ENCODE measurements around the gene LRFN2. TPM values are rescaled to one million over a fixed set of nuclear protein-coding genes. Genes with fewer than 3 reads are reported as not detected.

Gene LRFN2
- total and polyA plus RNA-seq, 2 of the 8 experiments (the other 6 are each of a cell fraction or from before 2014, with no cell fraction given): 2.3 TPM

- Histone ChIP-seq H3K23ac (ENCODE audit: insufficient read length) (no peak overlapping the region), H3K4me2 (ENCODE audit: insufficient read depth in 1 of 2, low read depth in 2 of 2, low read length in 2 of 2) (peak overlapping the region; percentile 35 to 39; a peak in 2 of 4 replicates), H3K18ac (ENCODE audit: extremely low read depth, low read length) (peak overlapping the region; percentile 88), H2BK12ac (ENCODE audit: low read depth, low read length) (peak overlapping the region; percentile 82; the same call in 1 of the 2 replicates), H3K27ac (ENCODE audit: low read depth, low read length) (no peak overlapping the region), H2BK20ac (ENCODE audit: low read length) (peak overlapping the region; percentile 87; the same call in 1 of the 2 replicates), H4K20me1 (replicated peaks in 1 of 2; ENCODE audit: control insufficient read depth in 1 of 2, insufficient read depth in 2 of 2, low read length in 2 of 2) (no peaks in the 10 kb centered on the region), H3K36me3 (ENCODE audit: control insufficient read depth in 2 of 4, insufficient read depth in 4 of 4, low read length in 3 of 4) (no peaks in the 10 kb centered on the region), H3K79me2 (ENCODE audit: control insufficient read depth in 1 of 2, insufficient read depth in 2 of 2, low read length in 2 of 2) (no peaks in the 10 kb centered on the region), H2BK120ac (replicated peaks; ENCODE audit: low read depth, low read length) (no peak overlapping the region), H4K91ac (replicated peaks; ENCODE audit: insufficient read length, low read length) (peak overlapping the region; percentile 69), H2BK15ac (ENCODE audit: low read length) (no peak overlapping the region), H2BK5ac (ENCODE audit: low read depth, low read length) (peak overlapping the region; percentile 46; the same call in 1 of the 2 replicates), H3K4ac (replicated peaks; ENCODE audit: insufficient read length, low read depth, low read length) (no peak overlapping the region), H2AK5ac (ENCODE audit: low read depth, low read length) (no peak overlapping the region), H4K8ac (ENCODE audit: extremely low read depth, insufficient read depth, low read length) (no peak overlapping the region), H3K27me3 (replicated peaks in 1 of 4; ENCODE audit: control insufficient read depth in 3 of 4, extremely low read depth in 1 of 4, insufficient read depth in 3 of 4, low read length in 3 of 4) (no peaks in the 10 kb centered on the region), H3K9ac (replicated peaks in 1 of 4; ENCODE audit: extremely low read depth in 1 of 4, low read depth in 3 of 4, low read length in 3 of 4) (no peak overlapping the region; a peak in 1 of 7 replicates), H2AFZ (ENCODE audit: low read length) (no peak overlapping the region), H3K4me3 (ENCODE audit: extremely low read depth in 1 of 4, insufficient read depth in 2 of 4, low read depth in 3 of 4, low read length in 4 of 4) (0 out of 8 replicates have a peak overlapping the region, but pooled peaks of 1 of the 4 experiments have one; percentile 1), H3K14ac (ENCODE audit: insufficient read length) (no peak overlapping the region), H3K79me1 (ENCODE audit: low read depth, low read length) (no peaks in the 10 kb centered on the region), H3K56ac (replicated peaks; ENCODE audit: insufficient read length, low read depth, low read length) (no peak overlapping the region), H3K9me3 (ENCODE audit: insufficient read depth in 2 of 2, low read depth in 1 of 2, low read length in 1 of 2) (no peaks in the 10 kb centered on the region), H3K23me2 (ENCODE audit: low read depth, low read length) (no peaks in the 10 kb centered on the region), H4K5ac (ENCODE audit: insufficient read length, low read depth, low read length) (no peak overlapping the region), H3K4me1 (replicated peaks in 1 of 4; ENCODE audit: control insufficient read depth in 3 of 4, insufficient read depth in 4 of 4, low read length in 3 of 4) (peaks cover 15 to 42% (median 25%) of the 10 kb centered on the region in 4 experiments)
- ChIA-PET CTCF (ENCODE audit: partially characterized antibody) (interaction anchor here (0.9 to 8.6 kb wide), 6 partner anchors 7 to 214 kb away, joined by 3 to 100 read pairs (median 4); no protein-coding TSS in a partner anchor), POLR2A (ENCODE audit: partially characterized antibody) (interaction anchor here (1.5 kb wide), 1 partner anchor 17 kb away, joined by 4 read pairs; no protein-coding TSS in a partner anchor)
- DNase-seq (ENCODE audit: low read depth in 1 of 2, low spot score in 2 of 2) (no peak), FAIRE-seq (no peak)
- WGBS, 2 experiments (ENCODE audit: extremely low coverage in 1 of 2, insufficient coverage in 1 of 2, insufficient read length in 1 of 2, insufficient replicate concordance in 2 of 2, low coverage in 1 of 2, low lambda C conversion rate in 2 of 2, missing lambda C conversion rate in 1 of 2): 53% methylated on average over 5 of the region's 5 CpGs; no CpG with 5 or more reads in 1 of the 2 experiments
- TF ChIP-seq CHD1 (IDR thresholded peaks at IDR 0.05; ENCODE audit: low read depth, low read length) (no peak), KDM5A (IDR thresholded peaks at IDR 0.05; ENCODE audit: low read length) (no peak), SP2 (IDR thresholded peaks at IDR 0.05; ENCODE audit: low read length) (no peak), SAP30 (IDR thresholded peaks at IDR 0.05; ENCODE audit: insufficient read depth, insufficient replicate concordance, low read length) (no peak), ZNF274 (IDR thresholded peaks at IDR 0.05; ENCODE audit: borderline replicate concordance, extremely low read depth, low read length) (no peak), SP1 (IDR thresholded peaks at IDR 0.05; ENCODE audit: low read depth, low read length) (no peak), TAF1 (IDR thresholded peaks at IDR 0.05; ENCODE audit: low read depth, low read length) (no peak), ASH2L (IDR thresholded peaks at IDR 0.05; ENCODE audit: low read length) (no peak), JUN (IDR thresholded peaks at IDR 0.05; ENCODE audit: low read depth, low read length) (no peak), KDM1A (IDR thresholded peaks at IDR 0.05; ENCODE audit: borderline replicate concordance, low read length) (no peak), HDAC2 (IDR thresholded peaks at IDR 0.05; ENCODE audit: borderline replicate concordance in 1 of 2, low read depth in 2 of 2, low read length in 2 of 2) (no peak), YY1 (IDR thresholded peaks at IDR 0.05; ENCODE audit: low read depth, low read length) (no peak), NRF1 (IDR thresholded peaks at IDR 0.05; ENCODE audit: low read depth, low read length) (no peak), GTF2F1 (IDR thresholded peaks at IDR 0.05; ENCODE audit: borderline replicate concordance, low read depth, low read length) (no peak)
These were observed 44.9 kb downstream of the LRFN2 start for GRCh38 chr6:40542175-40542764.

Measured in H1 (cell line).